Eye (tissue), 1 donor: ENCODE measurements around the gene CLIC5.

Source experiments
- DNase-seq: peaks from one replicate; pipeline ENCODE4 v3.0.0-alpha.2; 2015

Gene CLIC5

DNA sequence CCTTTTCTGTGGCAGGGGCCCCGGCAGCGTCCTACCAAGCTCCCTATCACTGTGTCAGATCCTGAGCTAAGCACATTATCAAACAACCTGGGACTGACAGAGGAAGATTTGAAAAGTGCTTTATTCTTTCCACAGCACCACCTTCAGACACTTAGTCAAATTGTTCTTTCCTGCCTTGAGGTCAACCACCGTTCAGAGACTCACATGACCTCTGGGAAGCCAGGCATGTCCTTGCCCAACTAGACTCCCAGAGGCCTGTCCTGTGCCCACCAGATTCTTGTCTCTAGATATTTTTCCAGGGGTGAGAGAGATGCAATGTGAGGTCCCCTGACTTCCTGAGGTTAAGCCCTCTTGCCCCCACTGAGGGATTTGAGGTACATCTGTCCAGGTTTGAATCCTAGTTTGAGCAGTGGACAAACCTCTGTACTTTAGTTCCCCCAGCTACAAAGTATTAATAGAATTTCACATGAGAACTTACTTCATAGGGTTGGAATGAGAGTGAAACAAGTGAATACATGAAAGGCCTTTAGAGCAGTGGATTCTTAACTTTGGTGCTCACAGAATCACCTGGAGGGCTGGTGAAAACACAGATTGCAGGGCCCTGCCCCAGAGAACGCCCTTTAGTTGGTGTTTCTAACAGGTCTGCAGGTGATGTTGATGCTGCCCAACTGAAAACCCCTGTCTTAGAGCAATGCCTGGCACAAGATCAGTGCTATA, 179.8 kb downstream of the CLIC5 start:
- no peak for DNase-seq

DNA sequence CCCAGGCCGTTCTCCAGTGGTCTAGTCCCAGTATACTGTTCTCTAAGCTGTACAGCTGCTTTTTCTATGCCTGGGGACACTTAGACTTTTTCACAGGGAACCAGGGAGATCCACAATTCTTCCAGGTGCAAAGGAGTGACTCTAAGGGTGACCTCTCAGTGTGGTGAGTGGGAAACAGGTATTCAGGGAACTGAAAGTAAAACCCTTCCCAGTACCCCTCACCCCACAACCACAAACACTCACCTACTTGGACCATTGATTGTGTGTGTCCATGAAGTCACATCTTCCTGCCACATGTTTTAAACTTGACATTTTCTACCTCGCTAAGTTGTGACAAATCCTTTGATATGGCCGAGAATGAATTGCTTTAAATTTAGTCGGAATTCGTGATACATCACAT, 183.6 kb downstream of the CLIC5 start:
- DNase-seq, result no peak
